Measurements from ENCODE around the gene TECPR1. TPM values are rescaled to one million over a fixed set of nuclear protein-coding genes. Genes with fewer than 3 reads are reported as not detected.

TECPR1 gene
- total and polyA plus RNA-seq, 4 donors: 21.3 to 51.3 (median 32.0) TPM

DNA sequence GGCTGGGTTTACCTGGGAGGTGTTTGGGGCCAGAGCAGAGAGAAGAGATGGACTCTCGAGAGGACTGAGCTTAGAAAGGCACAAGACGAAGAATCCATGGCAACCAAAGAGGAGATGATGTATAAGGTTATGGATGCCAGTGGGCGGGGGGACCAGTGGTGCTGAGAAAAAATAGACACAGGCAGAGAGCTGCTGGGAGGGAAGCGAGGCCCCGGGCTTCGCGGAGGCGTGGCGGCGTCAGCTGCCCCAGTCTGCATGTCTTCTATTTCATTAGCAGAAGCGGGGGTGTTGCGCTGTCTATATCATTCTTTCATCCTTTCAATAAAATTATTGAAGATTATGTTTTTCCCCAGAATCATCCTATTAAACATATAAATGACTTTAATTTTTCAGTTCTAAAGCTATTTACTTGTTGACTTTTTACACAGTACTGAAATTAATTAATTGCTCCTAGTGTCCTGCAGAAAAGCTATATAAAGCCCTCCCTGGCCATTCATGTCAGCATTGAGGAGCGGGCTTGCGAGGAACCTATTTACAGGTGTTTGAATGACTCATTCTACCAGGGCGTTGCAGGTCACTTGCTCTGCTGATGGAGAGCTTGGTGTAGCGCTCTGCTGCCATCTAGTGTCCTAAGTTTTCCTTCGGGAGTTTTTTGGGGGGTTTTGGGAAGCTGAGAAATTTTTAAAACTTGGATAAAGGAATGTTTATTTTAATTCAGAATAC, 83.7 kb downstream of the TECPR1 start:
- Histone ChIP-seq H3K4me1 (ENCODE audit: control insufficient read depth, insufficient read depth, low read length) (peaks cover 34% of the 10 kb centered on the region), H3K27ac (ENCODE audit: low read depth, low read length) (no peak overlapping the region), H3K27me3 (ENCODE audit: control insufficient read depth, insufficient read depth, low read length) (no peaks in the 10 kb centered on the region), H3K36me3 (ENCODE audit: control insufficient read depth, insufficient read depth, low read length) (peaks cover 28% of the 10 kb centered on the region), H3K4me3 (ENCODE audit: low read depth, low read length) (no peak overlapping the region), H3K9me3 (ENCODE audit: control insufficient read depth, insufficient read depth, low read length) (no peaks in the 10 kb centered on the region)
- WGBS (ENCODE audit: insufficient coverage): 80% methylated on average over 2 of the region's 17 CpGs
- peak in 5 of 6 donors; percentile 35 to 88 (median 59) for DNase-seq (ENCODE audit: low read depth in 4 of 6, low spot score in 6 of 6)

DNA sequence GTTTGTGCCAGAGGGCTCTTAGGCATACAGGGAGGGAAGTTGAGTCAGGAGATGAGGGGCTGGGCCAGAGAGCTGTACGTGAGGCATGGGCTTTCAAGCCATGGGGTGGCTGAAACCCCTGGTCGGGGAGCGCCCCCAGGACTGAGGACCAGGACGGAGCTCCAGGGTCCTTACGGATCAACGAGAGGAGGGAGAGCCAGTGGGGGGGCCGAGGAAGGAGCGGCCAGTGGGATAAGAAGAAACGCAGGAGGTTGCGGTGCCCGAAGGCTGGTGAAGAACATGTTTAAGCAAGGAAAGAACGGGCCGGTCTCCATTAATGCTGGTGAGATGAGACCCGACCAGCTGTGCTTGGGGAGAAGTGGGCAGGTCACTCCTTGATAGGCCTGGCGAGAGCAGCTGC, 84.4 kb downstream of the TECPR1 start:
- Histone ChIP-seq H3K27ac (ENCODE audit: low read depth, low read length) (no peak overlapping the region), H3K4me3 (ENCODE audit: low read depth, low read length) (no peak overlapping the region)

DNA sequence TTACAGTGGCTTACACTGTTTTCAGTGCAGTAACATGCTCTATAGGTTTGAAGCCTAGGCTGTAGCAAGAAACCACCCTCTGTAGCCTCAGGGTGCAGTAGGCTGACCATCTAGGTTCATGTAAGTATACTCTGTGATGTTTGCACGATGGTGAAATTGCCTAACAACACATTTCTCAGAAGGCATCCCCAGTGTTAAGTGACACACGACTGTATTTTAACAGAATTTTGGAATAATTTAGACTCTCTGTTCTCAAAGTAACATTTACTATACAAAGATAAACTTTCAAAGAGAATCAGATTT, 85.4 kb downstream of the TECPR1 start:
- Histone ChIP-seq H3K27me3 (ENCODE audit: control insufficient read depth, insufficient read depth, low read length) (no peaks in the 10 kb centered on the region), H3K9me3 (ENCODE audit: control insufficient read depth, insufficient read depth, low read length) (no peaks in the 10 kb centered on the region), H3K4me3 (ENCODE audit: low read depth, low read length) (no peak overlapping the region), H3K4me1 (ENCODE audit: control insufficient read depth, insufficient read depth, low read length) (peaks cover 28% of the 10 kb centered on the region), H3K36me3 (ENCODE audit: control insufficient read depth, insufficient read depth, low read length) (peaks cover 22% of the 10 kb centered on the region), H3K27ac (ENCODE audit: low read depth, low read length) (no peak overlapping the region)
- no peak for DNase-seq (ENCODE audit: low read depth in 4 of 6, low spot score in 6 of 6)
- no CpG with 5 or more reads among the region's 2 CpGs for WGBS (ENCODE audit: insufficient coverage)

More for the DNA sequence above, 84.4 kb downstream of the TECPR1 start:
- 89% methylated on average over 15 of the region's 15 CpGs for WGBS (ENCODE audit: insufficient coverage)
- Histone ChIP-seq H3K4me1 (ENCODE audit: control insufficient read depth, insufficient read depth, low read length) (peaks cover 35% of the 10 kb centered on the region), H3K36me3 (ENCODE audit: control insufficient read depth, insufficient read depth, low read length) (peaks cover 28% of the 10 kb centered on the region), H3K9me3 (ENCODE audit: control insufficient read depth, insufficient read depth, low read length) (no peaks in the 10 kb centered on the region), H3K27me3 (ENCODE audit: control insufficient read depth, insufficient read depth, low read length) (no peaks in the 10 kb centered on the region)
- DNase-seq (ENCODE audit: low read depth in 4 of 6, low spot score in 6 of 6): no peak

GRCh38 chr7:98165827-98166667, 86.0 kb downstream of the TECPR1 start:
- H3K4me1 ChIP-seq (ENCODE audit: control insufficient read depth, insufficient read depth, low read length): peaks cover 24% of the 10 kb centered on the region
- 71% methylated on average over 16 of the region's 18 CpGs for WGBS (ENCODE audit: insufficient coverage)
- DNase-seq (ENCODE audit: low read depth in 4 of 6, low spot score in 6 of 6): peak in 2 of 6 donors; percentile 44 to 59

More at GRCh38 chr7:98165827-98166667, 86.0 kb downstream of the TECPR1 start:
- Histone ChIP-seq H3K9me3 (ENCODE audit: control insufficient read depth, insufficient read depth, low read length) (no peaks in the 10 kb centered on the region), H3K27ac (ENCODE audit: low read depth, low read length) (no peak overlapping the region), H3K27me3 (ENCODE audit: control insufficient read depth, insufficient read depth, low read length) (no peaks in the 10 kb centered on the region), H3K36me3 (ENCODE audit: control insufficient read depth, insufficient read depth, low read length) (peaks cover 19% of the 10 kb centered on the region), H3K4me3 (ENCODE audit: low read depth, low read length) (no peak overlapping the region)

Other genes with a start within 250 kb of the TECPR1 start
- gene LMTK2, start 145.4 kb downstream of the TECPR1 start, total RNA-seq: 10 to 100 TPM; 15.2 to 29.3 TPM
- 10 to 100 TPM; 21.9 to 22.6 TPM for gene LMTK2, start 145.4 kb downstream of the TECPR1 start, polyA plus RNA-seq (ENCODE audit: insufficient read length in 2 of 2)
- 1 to 10 TPM in 1 of 2 donors, under 1 TPM in 1; 0.99 to 2.4 TPM for gene BHLHA15, start 40.8 kb downstream of the TECPR1 start, total RNA-seq
- 1 to 10 TPM; 3.2 to 4.0 TPM for gene BHLHA15, start 40.8 kb downstream of the TECPR1 start, polyA plus RNA-seq (ENCODE audit: insufficient read length in 2 of 2)
- 10 to 100 TPM; 20.1 to 69.3 TPM for gene BRI3, start 29.5 kb upstream of the TECPR1 start, total RNA-seq
- 10 to 100 TPM; 83.5 to 86.2 TPM for gene BRI3, start 29.5 kb upstream of the TECPR1 start, polyA plus RNA-seq (ENCODE audit: insufficient read length in 2 of 2)
- 1 to 10 TPM; 1.5 to 2.0 TPM for gene BAIAP2L1, start 148.9 kb upstream of the TECPR1 start, total RNA-seq
- gene BAIAP2L1, start 148.9 kb upstream of the TECPR1 start, polyA plus RNA-seq (ENCODE audit: insufficient read length in 2 of 2): 1 to 10 TPM; 2.3 to 4.3 TPM

All from spinal cord (tissue), 10 donors.